GM19372 (cell line): ENCODE data around the gene ZNF548.

Source experiments
- ATAC-seq: cut with Tn5 transposase; IDR thresholded peaks from one replicate; pipeline ENCODE4 v1.9.1; 2021; ENCODE audit warnings: mild to moderate bottlenecking, low read depth, moderate library complexity; ENCODE audit not compliant: unreplicated experiment

ZNF548 gene

DNA sequence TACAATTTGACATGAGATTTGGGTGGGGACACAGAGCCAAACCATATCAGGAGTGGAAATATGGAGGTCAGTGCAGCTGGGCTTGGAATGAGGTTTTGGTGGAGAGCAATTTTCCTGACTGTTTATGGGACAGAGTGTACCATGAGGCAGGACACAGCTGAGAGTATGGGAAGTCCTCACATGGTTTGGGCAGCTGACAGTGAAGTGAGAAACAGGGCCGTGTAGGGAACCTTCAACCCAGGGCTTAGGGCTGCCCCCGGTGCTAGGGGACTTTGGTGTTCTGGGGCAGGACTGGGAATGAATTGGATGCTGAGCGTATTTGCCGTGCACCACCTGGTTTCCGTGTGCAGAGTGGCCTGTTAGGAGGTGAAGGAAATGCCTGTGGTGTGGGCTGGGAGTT, 6.1 kb downstream of the ZNF548 start:
- ATAC-seq, result no peak

DNA sequence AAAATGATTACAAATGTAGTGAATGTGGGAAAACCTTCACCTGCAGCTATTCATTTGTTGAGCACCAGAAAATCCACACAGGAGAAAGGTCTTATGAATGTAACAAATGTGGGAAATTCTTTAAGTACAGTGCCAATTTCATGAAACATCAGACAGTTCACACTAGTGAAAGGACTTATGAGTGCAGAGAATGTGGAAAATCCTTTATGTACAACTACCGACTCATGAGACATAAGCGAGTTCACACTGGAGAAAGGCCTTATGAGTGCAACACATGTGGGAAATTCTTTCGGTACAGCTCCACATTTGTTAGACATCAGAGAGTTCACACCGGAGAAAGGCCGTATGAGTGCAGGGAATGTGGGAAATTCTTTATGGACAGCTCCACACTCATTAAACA, 9.2 kb downstream of the ZNF548 start:
- no peak for ATAC-seq

DNA sequence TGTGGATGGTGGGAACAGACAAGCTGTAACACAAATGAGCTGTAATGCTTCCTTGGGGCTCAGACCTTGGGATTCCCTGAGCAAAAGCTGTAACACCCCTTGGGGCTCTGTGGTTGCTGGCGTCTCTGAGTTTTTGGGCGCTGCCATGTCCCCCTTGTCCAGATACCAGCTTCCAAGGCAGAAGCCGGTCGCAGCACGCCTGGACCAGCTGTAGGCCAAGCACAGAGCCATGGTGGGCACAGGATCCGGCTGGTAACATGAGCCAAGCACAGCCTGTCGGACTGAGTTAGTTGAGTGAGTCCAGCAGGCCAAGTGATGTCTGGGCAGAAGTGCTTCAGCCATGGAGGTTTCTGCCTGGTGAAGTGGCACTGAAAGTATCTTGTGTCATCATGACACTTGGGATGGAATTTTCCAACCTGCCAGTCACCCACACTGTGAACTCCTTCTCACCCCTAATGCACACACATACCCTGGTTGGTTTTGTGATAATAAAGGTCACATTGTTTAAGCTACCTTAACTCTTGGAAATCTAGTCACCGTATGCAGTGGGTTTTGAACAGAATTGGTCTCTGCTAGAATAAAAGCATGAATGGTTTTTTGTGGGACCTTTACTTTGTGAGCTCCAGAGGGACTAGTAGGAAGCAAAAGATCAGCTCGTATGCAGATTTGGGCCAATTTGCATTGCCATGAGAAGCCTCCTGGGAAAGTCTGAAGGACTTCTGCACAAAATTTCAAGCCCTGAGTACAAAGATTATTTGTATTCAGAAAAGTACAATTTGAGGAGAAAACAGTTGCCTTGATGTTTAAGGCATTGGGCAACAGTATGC, 14.3 kb downstream of the ZNF548 start:
- no peak for ATAC-seq

DNA sequence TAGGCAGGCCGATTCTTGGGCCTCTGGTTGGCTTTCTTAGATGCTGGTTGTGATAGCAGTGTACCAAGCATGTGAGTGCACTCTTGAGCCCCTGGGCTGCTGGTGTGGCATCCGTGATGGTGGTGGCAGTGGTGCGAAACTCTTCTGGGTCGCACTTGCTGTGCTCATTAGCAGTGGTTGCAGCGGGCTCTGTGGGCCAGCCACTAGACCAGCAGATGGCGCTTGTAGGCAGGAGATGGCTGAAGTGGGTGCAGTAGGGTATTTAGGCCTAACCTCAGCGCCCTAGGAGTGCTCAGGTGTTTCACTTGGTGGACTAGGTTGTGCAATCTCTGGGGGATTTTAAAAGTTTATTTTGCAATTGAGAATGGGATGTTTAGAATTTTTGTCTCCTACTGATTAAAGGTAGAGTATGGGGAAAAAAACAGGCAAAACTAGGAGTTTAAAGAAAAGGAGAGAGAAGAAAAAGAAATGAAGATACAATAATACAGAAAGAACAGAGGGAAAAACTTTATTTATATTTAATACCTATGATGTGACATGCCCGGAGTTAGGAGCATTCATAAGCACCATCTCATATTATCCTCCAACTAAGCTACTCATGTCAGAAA, 17.0 kb downstream of the ZNF548 start:
- no peak for ATAC-seq

DNA sequence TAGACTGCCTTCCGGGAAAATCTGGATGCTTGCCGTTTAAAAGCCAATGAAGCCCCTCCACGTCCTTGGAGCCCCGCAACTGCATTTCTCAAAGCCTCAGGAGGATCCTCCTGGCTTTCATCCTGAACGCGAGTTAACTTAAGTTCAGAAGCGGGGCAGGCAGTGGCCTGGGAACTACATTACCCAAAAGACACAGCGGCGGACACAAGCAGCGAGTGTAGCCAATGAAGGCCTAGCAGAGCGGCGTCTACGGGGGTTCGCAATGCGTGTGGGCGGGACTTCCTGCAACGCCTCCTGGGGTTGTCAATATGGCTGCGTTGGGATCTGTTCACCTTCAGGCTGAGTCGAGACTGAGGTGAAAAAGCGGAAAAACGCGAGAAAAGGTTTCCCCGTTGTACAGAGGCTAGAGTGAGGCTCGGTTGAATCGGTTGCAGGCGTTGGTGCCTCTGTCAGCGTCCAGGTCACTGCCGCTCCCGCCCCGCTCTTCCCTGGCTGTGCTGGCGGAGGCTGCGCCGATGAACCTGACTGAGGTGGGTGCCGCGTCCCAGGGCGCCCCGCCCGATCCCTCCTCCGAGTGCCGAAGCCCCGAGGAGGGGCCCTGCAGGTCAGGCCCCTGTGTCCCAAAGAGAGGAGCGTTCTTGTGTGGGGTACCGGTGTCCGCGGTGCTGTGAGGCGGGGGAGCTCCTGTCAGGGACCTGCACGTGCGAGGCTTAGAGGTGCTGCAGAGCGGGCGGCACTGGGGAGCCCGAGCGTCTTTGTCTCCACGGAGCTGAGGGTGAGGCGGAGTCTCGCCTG, 21.4 kb downstream of the ZNF548 start, which contains the start of gene ZNF17:
Gene ZNF17, plus strand, starts transcription at position 285 of the 795 bp plus-strand sequence. CDS start 2,455 bp downstream, outside the sequence.
- peak; percentile 99 for ATAC-seq

DNA sequence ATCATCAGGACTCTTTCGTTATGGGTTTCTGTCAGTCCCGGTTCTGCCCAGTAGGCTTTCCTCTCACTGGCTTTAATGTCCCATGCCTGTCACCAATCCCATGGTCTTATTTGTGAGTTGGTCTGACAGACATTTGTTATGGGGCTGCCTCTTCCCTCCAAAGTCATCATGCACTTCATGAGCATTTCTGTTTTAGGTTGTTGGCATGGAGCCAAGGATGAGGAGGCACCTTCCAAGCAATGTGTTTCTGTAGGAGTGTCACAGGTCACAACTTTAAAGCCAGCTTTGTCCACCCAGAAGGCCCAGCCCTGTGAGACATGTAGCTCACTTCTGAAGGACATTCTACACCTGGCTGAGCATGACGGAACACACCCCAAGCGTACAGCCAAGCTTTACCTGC, 29.8 kb downstream of the ZNF548 start:
- no peak for ATAC-seq

DNA sequence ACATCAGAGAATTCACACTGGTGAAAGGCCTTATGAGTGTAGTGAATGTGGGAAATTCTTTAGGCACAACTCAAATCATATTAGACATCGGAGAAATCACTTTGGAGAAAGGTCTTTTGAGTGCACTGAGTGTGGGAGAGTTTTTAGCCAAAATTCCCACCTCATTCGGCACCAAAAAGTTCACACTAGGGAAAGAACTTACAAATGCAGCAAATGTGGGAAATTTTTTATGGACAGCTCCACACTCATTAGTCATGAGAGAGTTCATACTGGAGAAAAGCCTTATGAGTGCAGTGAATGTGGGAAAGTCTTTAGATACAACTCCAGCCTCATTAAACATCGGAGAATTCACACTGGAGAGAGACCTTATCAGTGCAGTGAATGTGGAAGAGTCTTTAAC, 31.4 kb downstream of the ZNF548 start:
- ATAC-seq, result no peak

DNA sequence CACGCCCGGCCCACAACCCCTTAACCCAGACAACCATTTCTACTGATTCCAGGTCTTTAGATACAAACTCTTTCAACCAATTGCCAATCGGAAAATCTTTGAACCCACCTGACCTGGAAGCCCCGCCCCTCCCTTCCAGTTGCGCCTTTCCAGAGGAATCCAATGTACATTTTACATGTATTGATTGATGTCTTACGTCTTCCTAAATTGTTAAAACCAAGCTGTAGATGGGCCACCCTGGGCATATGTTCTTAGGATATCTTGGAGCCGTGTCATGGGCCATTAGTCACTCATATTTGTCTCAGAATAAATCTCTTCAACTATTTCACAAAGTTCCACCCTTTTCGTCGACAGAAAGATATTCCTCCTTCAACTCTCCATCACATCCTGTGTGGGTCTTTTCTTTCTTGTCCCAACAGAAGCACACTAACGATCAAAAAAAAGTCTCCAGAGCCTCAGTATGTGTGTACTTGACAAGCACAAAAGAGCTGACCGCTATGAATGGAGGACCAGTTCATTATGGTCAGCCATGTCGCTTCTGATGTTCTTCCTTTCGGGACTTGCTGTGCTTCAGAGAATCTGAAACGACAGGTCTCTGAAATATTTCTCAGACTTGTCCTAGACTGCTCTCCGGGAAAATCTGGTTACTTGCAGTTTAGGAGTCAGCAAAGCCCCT, 44.9 kb downstream of the ZNF548 start:
- peak; percentile 13 for ATAC-seq

DNA sequence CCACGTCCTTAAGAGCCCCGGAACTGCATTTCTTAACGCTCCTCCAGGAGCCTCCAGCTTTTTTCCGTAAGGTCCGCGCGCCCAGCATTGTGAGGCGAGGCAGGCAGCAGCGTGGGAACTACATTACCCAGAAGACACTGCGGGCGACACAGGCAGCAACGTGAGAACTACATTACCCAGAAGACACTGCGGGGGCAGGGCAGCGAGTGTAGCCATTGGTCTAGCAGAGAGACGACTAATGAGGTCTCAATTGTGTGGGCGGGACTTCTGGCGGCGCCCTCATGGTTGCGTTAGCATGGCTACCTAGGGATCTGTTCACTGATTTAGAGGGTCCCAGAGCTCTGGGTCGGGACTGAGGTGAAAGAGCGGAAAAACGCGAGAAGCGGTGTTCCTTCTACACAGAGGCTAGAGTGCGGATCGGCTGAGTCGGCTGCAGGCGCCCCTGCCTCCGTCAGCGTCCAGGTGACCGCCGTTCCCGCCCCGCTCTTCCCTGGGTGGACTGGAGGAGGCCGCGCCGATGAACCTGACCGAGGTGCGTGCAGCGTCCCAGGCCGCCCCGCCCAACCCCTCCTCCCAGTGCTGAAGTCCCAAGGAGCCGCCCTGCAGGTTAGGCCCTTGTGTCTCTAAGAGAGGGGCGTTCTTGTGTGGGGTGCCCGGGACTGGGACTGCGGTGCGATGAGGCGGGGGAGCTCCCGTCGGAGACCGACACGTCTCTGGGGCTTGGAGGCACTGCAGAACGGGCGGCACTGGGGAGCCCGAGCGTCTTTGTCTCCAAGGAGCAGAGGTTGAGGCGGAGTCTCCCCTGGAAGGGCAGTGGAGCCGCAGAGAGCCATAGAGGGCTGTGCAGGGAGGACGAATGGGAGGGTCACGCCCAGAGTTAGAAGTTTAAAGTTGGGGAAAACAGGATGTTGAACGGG, 45.7 kb downstream of the ZNF548 start, which contains the start of gene ZNF749:
Gene ZNF749, plus strand, starts transcription at position 264 of the 917 bp plus-strand sequence. Its CDS starts 254 bp downstream, at position 518.
- ATAC-seq, result peak; percentile 97

DNA sequence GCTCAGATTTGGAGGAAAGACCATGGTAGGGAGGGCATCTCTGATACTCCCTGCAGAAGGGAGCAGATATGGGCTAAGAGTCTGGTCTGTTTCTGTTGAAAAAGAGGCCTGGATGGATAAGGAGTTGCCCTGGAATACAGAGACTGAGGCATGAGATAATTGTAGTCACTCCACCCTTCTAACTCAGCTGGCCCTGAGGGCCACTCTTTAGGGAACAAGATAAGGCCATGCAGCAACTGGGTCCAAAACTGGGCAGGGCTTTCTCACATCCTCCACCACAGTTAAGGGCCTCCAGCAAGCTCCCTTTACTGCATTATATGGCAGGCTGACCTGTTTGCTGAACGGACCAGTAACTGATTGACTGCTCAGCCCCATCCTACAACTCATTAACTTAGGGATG, 46.8 kb downstream of the ZNF548 start:
- ATAC-seq, result no peak

DNA sequence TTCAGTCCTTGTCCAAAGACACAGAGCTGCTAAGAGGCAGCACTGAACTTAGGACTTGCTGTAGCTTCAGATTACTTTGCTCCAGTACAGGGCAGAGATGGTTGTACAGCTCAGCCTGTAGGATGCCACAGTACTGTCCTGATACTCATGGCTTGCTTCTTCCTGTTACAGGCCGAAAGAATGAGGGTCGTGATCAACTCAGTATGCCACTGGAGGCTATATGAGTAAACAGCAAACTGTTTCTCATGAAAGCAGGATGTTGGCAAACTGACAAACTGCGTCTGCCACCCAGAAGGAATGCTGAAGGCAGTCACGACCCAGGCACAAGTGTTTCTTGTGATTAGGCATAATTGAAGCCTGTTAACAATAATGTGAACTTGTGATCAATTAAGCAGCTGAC, 48.3 kb downstream of the ZNF548 start:
- no peak for ATAC-seq

DNA sequence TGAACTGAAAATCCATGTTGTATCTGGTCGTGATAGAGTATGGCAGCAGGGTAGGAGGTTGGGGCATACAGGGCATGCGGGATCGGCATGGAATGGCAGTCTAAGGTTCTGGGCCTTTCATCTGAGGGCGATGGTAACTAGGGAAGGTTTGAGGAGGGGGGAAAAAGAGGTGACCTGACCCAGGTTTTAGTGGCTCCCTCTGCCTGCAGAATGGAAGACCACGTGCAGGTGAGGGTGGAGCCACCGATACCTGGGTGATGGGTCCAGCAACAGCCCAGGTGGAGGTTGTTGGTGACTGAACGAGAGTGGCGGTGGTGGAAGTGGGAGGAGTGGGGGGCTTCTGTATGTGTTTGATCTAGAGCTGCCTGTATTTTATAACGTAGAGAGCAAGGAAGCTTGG, 49.3 kb downstream of the ZNF548 start:
- no peak for ATAC-seq

DNA sequence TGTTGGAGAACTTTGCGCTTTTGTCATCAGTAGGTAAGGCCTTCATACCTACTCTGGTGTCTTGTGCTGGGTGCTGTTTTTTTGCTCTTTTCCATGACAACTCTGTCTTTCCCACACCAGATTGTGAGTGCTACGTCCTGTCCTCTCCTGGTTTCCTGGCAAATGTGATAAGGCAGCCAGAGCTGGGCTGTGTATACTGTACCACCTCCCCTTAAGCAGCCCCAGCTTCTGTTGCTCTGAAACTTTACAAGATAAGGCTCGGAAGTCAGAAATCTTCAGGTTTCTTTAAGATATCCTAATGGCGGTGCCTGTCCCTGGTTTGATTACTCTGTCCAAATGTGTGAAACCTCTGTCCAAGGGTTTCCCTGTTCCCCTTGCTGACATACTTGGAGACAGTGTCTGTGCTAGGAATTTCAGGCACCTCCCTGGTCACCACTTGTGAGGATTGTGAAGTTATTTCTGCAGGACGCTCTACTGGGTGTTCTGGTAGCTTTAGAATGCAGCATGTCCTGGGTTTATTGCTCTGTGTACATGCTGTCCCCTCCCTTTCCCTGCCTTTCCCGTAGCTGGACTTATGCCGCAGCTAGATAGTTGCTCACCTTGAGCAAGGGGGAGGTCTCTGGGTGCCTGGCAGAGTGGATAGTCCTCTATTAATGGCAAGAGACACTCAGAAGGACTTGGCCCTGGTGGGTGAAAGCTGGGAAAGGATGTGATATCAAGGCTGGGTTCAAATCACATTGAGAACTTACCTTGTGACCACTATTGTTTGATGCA, 52.5 kb downstream of the ZNF548 start:
- ATAC-seq, result no peak

DNA sequence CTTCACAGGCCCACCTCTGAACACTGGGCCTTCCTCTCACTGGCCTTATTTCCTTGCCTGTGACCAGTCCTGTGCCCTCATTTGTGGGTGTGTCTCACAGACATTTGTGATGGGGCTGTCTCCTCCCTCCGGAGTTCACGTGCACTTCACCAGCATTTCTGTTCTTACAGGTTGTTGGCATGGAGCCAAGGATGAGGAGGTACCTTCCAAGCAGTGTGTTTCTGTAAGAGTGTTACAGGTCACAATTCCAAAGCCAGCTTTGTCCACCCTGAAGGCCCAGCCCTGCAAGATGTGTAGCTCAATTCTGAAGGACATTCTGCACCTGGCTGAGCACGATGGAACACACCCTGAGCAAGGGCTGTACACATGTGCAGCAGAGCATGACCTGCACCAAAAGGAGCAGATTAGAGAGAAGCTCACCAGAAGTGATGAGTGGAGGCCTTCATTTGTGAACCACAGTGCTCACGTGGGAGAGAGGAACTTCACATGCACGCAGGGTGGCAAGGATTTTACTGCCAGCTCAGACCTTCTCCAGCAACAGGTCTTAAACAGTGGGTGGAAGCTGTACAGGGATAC, 53.6 kb downstream of the ZNF548 start:
- no peak for ATAC-seq

DNA sequence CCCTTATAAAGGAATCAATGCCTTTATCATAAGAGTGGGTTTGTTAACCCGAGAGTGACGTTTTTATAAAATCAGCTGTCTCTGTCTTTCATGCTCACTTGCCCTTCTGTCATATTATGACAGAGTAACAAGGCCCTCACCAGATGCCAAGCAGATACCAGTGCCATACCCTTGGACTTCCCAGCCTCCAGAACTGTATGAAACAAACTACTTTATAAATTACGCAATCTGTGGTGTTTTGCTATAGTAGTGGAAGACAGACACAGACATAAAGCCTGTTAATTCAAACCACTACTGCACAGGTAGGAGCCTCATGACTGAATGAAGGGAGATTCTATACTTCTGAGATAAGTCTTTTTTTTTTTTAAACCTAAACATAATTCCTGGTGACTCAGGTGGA, 62.7 kb downstream of the ZNF548 start:
- ATAC-seq, result no peak
